ENCODE results near the gene SYS1.

SYS1 gene

DNA sequence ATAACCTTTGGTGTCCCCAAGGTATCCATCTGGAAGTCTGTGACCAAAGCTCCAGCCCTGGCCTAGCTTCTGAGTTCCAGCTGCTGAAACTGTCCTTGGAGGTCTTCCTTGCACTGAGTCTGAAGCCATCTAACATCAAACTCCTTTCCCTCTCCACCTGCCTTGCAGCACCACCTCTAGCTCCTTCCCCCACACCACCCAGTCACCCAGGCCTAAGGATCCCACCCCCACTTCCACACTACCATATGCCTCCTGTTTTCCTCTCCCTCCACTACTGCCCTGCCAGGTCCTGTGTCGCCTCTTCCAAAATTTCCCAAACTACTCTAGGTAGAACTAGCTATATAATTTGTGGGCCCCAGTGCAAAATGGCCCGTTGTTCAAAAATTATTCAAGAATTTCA lies 44.0 kb upstream of the SYS1 start:
- no peak for TF ChIP-seq ZFX (IDR thresholded peaks at IDR 0.05; ENCODE audit: borderline replicate concordance)
- TF ChIP-seq, protein P1, sequence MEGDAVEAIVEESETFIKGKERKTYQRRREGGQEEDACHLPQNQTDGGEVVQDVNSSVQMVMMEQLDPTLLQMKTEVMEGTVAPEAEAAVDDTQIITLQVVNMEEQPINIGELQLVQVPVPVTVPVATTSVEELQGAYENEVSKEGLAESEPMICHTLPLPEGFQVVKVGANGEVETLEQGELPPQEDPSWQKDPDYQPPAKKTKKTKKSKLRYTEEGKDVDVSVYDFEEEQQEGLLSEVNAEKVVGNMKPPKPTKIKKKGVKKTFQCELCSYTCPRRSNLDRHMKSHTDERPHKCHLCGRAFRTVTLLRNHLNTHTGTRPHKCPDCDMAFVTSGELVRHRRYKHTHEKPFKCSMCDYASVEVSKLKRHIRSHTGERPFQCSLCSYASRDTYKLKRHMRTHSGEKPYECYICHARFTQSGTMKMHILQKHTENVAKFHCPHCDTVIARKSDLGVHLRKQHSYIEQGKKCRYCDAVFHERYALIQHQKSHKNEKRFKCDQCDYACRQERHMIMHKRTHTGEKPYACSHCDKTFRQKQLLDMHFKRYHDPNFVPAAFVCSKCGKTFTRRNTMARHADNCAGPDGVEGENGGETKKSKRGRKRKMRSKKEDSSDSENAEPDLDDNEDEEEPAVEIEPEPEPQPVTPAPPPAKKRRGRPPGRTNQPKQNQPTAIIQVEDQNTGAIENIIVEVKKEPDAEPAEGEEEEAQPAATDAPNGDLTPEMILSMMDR (IDR thresholded peaks at IDR 0.05), result no peak
- no peak overlapping the region for H3K27ac ChIP-seq

DNA sequence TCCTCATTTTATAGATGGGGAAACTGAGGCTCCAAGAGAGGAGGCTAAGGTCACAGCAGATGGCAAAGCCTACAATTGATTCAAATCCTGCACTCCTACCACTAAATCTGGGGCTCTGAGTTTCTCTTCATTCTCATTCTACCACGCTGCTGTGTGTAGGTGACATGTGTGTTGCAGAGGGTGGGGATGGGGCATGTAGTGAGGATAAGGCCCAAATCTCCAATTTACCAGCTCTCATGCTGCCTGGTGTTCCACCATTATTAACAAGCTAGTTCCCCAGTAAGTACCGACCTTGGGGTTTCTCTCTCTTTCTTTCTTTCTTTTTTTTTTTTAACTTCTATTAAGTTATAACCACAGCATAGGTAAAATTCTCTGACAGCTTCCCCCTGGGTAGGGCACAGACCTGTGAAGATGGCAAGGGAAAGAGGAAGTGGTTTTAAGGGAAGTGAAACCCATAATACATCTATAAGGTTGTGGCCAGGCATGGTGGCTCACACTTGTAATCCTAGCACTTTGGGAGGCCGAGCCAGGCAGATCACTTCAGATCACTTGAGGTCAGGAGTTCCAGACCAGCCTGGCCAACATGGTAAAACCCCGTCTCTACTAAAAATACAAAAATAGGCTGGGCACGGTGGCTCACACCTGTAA lies 41.9 kb upstream of the SYS1 start:
- TF ChIP-seq ZFX (IDR thresholded peaks at IDR 0.05; ENCODE audit: borderline replicate concordance), result no peak
- TF ChIP-seq, protein P1 (IDR thresholded peaks at IDR 0.05), result no peak
- H3K27ac ChIP-seq, result no peak overlapping the region

DNA sequence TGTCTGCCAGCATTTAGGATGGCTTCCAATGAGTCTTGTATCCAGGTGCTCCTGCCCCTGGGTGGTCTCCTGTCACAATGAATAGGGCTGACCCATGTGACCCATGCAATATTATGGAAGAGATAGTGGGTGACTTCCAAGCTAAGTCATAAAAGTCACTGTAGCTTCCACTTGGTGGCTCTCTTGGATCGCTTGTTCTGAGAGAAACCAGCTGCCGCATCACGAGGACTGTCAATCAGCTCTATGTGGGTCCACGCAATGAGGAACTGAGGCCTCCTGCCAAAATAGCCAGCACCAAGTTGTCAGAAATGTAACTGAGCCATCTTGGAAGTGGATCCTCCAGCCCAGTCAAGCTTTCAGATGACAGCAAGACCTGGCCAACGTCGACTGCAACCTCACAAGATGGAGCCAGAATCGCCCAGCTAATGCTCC lies 40.0 kb upstream of the SYS1 start:
- TF ChIP-seq, protein P1 (IDR thresholded peaks at IDR 0.05), result peak; percentile 74
- TF ChIP-seq ZFX (IDR thresholded peaks at IDR 0.05; ENCODE audit: borderline replicate concordance), result no peak

GRCh38 chr20:45323731-45324130 lies 39.2 kb upstream of the SYS1 start:
- no peak for TF ChIP-seq ZFX (IDR thresholded peaks at IDR 0.05; ENCODE audit: borderline replicate concordance)
- TF ChIP-seq, protein P1 (IDR thresholded peaks at IDR 0.05), result no peak
- H3K27ac ChIP-seq, result no peak overlapping the region

More for the DNA sequence above, 40.0 kb upstream of the SYS1 start:
- H3K27ac ChIP-seq, result no peak overlapping the region

DNA sequence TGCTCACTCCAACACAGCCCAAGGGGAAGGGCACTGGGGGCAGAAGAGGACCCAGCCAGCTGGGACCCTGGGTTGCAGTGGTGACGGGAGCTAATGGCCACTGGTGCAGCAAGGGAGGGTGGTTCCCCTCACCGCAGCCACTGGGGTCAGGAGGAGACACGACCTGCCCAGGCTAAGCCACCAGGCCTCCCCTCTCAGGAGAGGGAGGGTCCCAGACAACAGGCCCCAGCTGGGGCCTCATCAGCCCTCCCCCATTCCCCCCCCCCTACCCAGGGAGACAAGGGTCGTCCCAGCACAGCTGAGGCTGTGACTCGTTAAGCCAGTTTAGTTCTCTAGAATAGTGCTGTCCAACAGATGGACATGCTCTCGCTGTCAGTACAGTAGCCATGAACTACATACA lies 37.6 kb upstream of the SYS1 start:
- no peak overlapping the region for H3K27ac ChIP-seq

GRCh38 chr20:45328451-45328850 lies 34.5 kb upstream of the SYS1 start:
- no peak overlapping the region for H3K27ac ChIP-seq
- no peak for TF ChIP-seq ZFX (IDR thresholded peaks at IDR 0.05; ENCODE audit: borderline replicate concordance)
- TF ChIP-seq, protein P1 (IDR thresholded peaks at IDR 0.05), result no peak

More for the DNA sequence above, 37.6 kb upstream of the SYS1 start:
- TF ChIP-seq ZFX (IDR thresholded peaks at IDR 0.05; ENCODE audit: borderline replicate concordance), result no peak
- TF ChIP-seq, protein P1 (IDR thresholded peaks at IDR 0.05), result no peak

DNA sequence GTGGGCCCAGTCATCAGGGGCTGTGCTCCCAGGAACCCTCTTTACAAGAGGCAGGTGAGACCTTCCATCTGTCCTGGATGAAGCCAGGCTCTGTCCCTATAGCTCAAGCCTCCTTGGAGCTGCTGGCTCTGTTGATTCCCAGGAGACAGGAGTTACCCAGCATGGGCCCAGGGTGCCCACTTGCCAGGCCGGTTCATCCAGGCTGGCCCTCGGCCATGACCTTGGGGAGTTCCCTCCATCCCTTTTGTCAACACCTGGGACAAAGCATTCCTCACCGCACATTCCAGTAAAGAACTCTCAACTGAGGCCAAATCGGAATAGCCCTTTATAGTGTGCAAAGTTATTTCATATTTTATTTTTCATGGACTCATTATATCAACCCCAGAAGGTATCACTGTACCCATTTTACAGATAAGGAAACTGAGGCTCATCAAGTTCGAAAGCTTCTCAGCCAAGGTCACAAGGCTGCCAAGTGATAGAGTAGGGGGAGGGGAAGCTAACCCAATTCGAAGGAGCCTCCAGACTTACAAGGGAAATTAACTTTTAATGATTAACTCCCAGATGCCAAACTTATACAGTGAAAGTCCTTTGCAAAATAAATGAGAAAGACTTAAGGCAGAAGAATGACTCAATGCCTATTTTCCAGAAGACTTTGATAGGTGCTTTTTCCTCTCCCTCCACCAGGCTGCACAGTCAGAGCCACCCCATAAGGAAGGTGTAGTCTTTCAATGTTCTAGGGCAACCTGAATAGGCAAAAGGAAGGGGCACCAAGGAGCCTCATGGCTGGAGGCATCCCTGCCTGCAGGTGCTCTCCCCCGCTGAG lies 33.2 kb upstream of the SYS1 start:
- H3K27ac ChIP-seq, result no peak overlapping the region
- TF ChIP-seq, protein P1 (IDR thresholded peaks at IDR 0.05), result no peak
- no peak for TF ChIP-seq ZFX (IDR thresholded peaks at IDR 0.05; ENCODE audit: borderline replicate concordance)

Data from 22Rv1 (cell line).